SKM-1 (cell line): ENCODE data around the gene TXNRD2.

Experiments
- DNase-seq: peaks from one replicate; lab custom pipeline; 2025; ENCODE audit not compliant: unreplicated experiment; lab: John Stamatoyannopoulos, UW

TXNRD2 gene

GRCh38 chr22:19905347-19906276 lies 36.0 kb downstream of the TXNRD2 start:
- no peak for DNase-seq

GRCh38 chr22:19904935-19905334 lies 36.7 kb downstream of the TXNRD2 start:
- no peak for DNase-seq

- DNase-seq = no peak
Measured at GRCh38 chr22:19904174-19904856, 37.3 kb downstream of the TXNRD2 start.

GRCh38 chr22:19903513-19903912 lies 38.1 kb downstream of the TXNRD2 start:
- DNase-seq = no peak

- no peak for DNase-seq
Measured at GRCh38 chr22:19903031-19903430, 38.6 kb downstream of the TXNRD2 start.

- DNase-seq = no peak
Measured at GRCh38 chr22:19902245-19902715, 39.3 kb downstream of the TXNRD2 start.

GRCh38 chr22:19901577-19902244 lies 39.9 kb downstream of the TXNRD2 start:
- no peak for DNase-seq

- no peak for DNase-seq
Measured at GRCh38 chr22:19900707-19901436, 40.7 kb downstream of the TXNRD2 start.

- no peak for DNase-seq
Measured at GRCh38 chr22:19898831-19899567, 42.6 kb downstream of the TXNRD2 start.

- no peak for DNase-seq
Measured at GRCh38 chr22:19898145-19898544, 43.5 kb downstream of the TXNRD2 start.

GRCh38 chr22:19897726-19898125 lies 43.9 kb downstream of the TXNRD2 start:
- no peak for DNase-seq

- DNase-seq = no peak
Measured at GRCh38 chr22:19896665-19897355, 44.8 kb downstream of the TXNRD2 start.

- DNase-seq = no peak
Measured at GRCh38 chr22:19895160-19895849, 46.3 kb downstream of the TXNRD2 start.

- DNase-seq = no peak
Measured at GRCh38 chr22:19893363-19893762, 48.3 kb downstream of the TXNRD2 start.

GRCh38 chr22:19892925-19893324 lies 48.7 kb downstream of the TXNRD2 start:
- DNase-seq = no peak

GRCh38 chr22:19892257-19892879 lies 49.2 kb downstream of the TXNRD2 start:
- no peak for DNase-seq

GRCh38 chr22:19891317-19892256 lies 50.0 kb downstream of the TXNRD2 start:
- DNase-seq = peak; percentile 15
